Peyer's patch (tissue), 4 donors: ENCODE measurements around the gene BAIAP2. TPM values are rescaled to one million over a fixed set of nuclear protein-coding genes. Genes with fewer than 3 reads are reported as not detected.

ENCODE experiments used
- DNase-seq, 3 donors: peaks; one replicate each; pipeline ENCODE4 v3.0.0-alpha.2; 2017 to 2019
- H3K27ac ChIP-seq, 4 donors: fragments of 200-600 bp; sonication (generic); one replicate each; pipeline ENCODE4 v1.5.1; 2016 to 2019
- H3K27me3 ChIP-seq, 2 donors: fragments of 200-600 bp; sonication (generic); one replicate each; pipeline ENCODE4 v1.5.1; 2019
- H3K36me3 ChIP-seq, 3 donors: fragments of 200-600 bp; sonication (generic); one replicate each; pipeline ENCODE4 v1.5.1; 2016 to 2019
- H3K4me1 ChIP-seq, 4 donors: fragments of 200-600 bp; sonication (generic); one replicate each; pipeline ENCODE4 v1.5.1; 2016 to 2019
- H3K4me3 ChIP-seq, 4 donors: fragments of 200-600 bp; sonication (generic); 1 replicate in 3 of 4; 2 replicates in 1 of 4; pipeline ENCODE4 v1.5.1; 2016 to 2019; ENCODE audit warnings: mild to moderate bottlenecking in 1 of 4
- H3K9me3 ChIP-seq, 4 donors: fragments of 200-600 bp; sonication (generic); one replicate each; pipeline ENCODE4 v1.5.1; 2016 to 2019; ENCODE audit warnings: mild to moderate bottlenecking in 1 of 4
- CTCF ChIP-seq, 6 experiments: fragments of 450-650 bp in 4 of 6; fragments of 200-600 bp in 2 of 6; sonication (generic) in 1 of 6; IDR thresholded peaks; one replicate each; pipeline ENCODE4 v1.5.1; 2017 to 2019; ENCODE audit warnings: antibody characterized with exemption in 6 of 6, mild to moderate bottlenecking in 3 of 6, moderate library complexity in 1 of 6
- POLR2A ChIP-seq, 2 donors: fragments of 450-650 bp; IDR thresholded peaks; one replicate each; pipeline ENCODE4 v1.5.1; 2017; ENCODE audit warnings: antibody characterized with exemption in 2 of 2, mild to moderate bottlenecking in 2 of 2, moderate library complexity in 2 of 2
- total RNA-seq, 4 donors: library from RNA; depleted of rRNA; stranded (reverse); fragments of >200 nt; gene quantifications; one replicate each; pipeline ENCODE4 v1.1.0, GENCODE V29; 2016

The BAIAP2 gene
- total RNA-seq, 4 donors from 2014 or later: 10.2 to 61.9 (median 17.6) TPM

DNA sequence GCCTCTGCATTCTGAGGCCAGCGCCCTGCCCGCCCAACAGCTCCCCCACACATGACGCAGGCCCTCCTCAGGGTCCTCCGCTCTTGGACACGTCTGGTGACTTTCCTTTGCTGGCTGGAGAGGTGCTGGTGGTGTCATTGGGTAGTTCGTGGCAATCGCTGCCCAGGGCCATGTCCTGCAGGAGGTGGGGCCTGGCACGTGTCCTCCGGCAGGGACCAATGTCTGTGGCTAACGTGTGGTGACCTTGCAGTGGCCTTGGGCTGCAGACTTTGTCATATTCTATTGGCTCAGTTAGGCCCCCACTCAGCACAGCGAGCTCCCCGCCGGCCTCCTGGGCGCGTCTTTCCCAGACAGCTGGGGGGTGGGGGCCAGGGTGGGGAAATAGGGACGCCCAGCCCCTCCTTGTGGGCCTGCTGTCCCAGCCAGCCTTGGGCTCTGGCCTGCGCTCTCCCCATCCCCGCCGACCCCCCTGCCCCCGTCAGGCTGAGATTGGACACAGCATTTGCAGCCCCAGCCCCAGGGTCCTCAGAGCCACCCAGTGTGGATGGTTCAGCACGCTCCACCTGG lies 78.3 kb downstream of the BAIAP2 start:
- peaks cover 0 to 20% (median 0%) of the 10 kb centered on the region in 3 donors for H3K36me3 ChIP-seq
- TF ChIP-seq POLR2A (IDR thresholded peaks at IDR 0.05) (no peak), CTCF (IDR thresholded peaks at IDR 0.05) (no peak)
- peaks cover 0 to 14% (median 0%) of the 10 kb centered on the region in 4 donors for H3K4me1 ChIP-seq
- no peaks in the 10 kb centered on the region for H3K27me3 ChIP-seq
- H3K9me3 ChIP-seq: no peaks in the 10 kb centered on the region
- no peak overlapping the region for H3K27ac ChIP-seq
- DNase-seq: no peak
- H3K4me3 ChIP-seq: no peak overlapping the region

GRCh38 chr17:81114351-81115093 lies 79.6 kb downstream of the BAIAP2 start:
- no peaks in the 10 kb centered on the region for H3K9me3 ChIP-seq
- peaks cover 0 to 18% (median 6%) of the 10 kb centered on the region in 4 donors for H3K4me1 ChIP-seq
- DNase-seq: peak in 2 of 3 donors; percentile 80 to 81
- no peak for TF ChIP-seq CTCF (IDR thresholded peaks at IDR 0.05)
- peak in 1 of 2 donors; percentile 23 for TF ChIP-seq POLR2A (IDR thresholded peaks at IDR 0.05)
- H3K27ac ChIP-seq: peak overlapping the region in 3 of 4 donors; percentile 32 to 80 (median 74)
- no peaks in the 10 kb centered on the region for H3K27me3 ChIP-seq
- no peak overlapping the region for H3K4me3 ChIP-seq
- H3K36me3 ChIP-seq: peaks cover 0 to 25% (median 0%) of the 10 kb centered on the region in 3 donors

DNA sequence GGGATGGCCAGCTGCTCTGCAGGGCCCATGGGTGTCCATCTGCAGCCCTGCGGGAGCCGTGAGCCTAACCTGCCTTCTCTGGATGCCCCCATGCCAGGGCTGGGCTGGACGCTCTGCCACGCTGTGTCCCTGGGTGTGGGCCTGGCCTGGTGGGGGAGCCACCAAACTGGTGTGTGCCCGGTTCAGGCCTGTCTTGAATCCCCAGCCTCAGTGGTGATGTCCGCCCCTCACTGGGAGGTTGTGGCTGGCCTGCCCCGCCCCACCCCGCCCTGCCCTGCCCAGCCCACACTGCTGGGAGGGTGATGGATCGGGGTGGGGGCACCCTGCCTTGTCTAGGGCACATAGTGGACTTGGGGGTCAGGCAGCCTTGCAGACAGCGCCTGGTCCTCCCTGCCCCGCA lies 80.3 kb downstream of the BAIAP2 start:
- H3K27ac ChIP-seq: peak overlapping the region in 3 of 4 donors; percentile 32 to 80 (median 74)
- no peaks in the 10 kb centered on the region for H3K27me3 ChIP-seq
- peaks cover 0 to 4% (median 0%) of the 10 kb centered on the region in 4 donors for H3K9me3 ChIP-seq
- no peak for DNase-seq
- TF ChIP-seq POLR2A (IDR thresholded peaks at IDR 0.05): no peak
- no peak for TF ChIP-seq CTCF (IDR thresholded peaks at IDR 0.05)
- no peak overlapping the region for H3K4me3 ChIP-seq
- peaks cover 0 to 18% (median 7%) of the 10 kb centered on the region in 4 donors for H3K4me1 ChIP-seq
- peaks cover 0 to 26% (median 0%) of the 10 kb centered on the region in 3 donors for H3K36me3 ChIP-seq

GRCh38 chr17:81115749-81116464 lies 81.0 kb downstream of the BAIAP2 start:
- no peak for DNase-seq
- Histone ChIP-seq H3K27ac (peak overlapping the region in 1 of 4 donors; percentile 5), H3K36me3 (peaks cover 0 to 33% (median 0%) of the 10 kb centered on the region in 3 donors), H3K27me3 (no peaks in the 10 kb centered on the region), H3K4me3 (no peak overlapping the region), H3K4me1 (peaks cover 0 to 18% (median 7%) of the 10 kb centered on the region in 4 donors), H3K9me3 (peaks cover 0 to 4% (median 0%) of the 10 kb centered on the region in 4 donors)
- TF ChIP-seq POLR2A (IDR thresholded peaks at IDR 0.05) (no peak), CTCF (IDR thresholded peaks at IDR 0.05) (no peak)

DNA sequence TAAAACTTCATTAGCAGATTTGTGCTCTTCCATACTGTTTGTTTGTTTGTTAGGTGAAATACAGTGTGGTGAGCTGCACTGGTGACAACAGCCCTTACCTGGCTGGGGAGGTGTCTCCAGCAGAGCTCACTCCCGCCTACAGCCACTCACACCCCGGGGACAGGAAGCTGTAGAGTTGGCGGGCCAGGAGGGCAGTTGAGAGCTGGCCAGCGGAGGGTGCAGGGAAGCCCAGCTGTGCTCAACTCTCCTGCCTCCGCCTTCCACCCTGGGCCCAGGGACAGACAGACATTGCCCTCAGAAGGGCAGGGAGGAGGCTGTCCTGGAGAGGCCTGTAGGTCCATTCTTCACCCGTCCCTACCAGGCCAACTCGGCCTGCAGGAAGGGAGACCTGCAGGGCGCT lies 81.8 kb downstream of the BAIAP2 start:
- Histone ChIP-seq H3K4me1 (peaks cover 0 to 18% (median 7%) of the 10 kb centered on the region in 4 donors), H3K4me3 (no peak overlapping the region), H3K27ac (no peak overlapping the region), H3K9me3 (peaks cover 0 to 4% (median 0%) of the 10 kb centered on the region in 4 donors), H3K36me3 (peaks cover 0 to 41% (median 0%) of the 10 kb centered on the region in 3 donors), H3K27me3 (no peaks in the 10 kb centered on the region)
- DNase-seq: no peak
- TF ChIP-seq POLR2A (IDR thresholded peaks at IDR 0.05) (no peak), CTCF (IDR thresholded peaks at IDR 0.05) (no peak)
